NCI-H2227 treated with DMSO at 0.1 percent for 48 hours (cell line): Measurements from ENCODE around the gene CARD9.

Experiments used
- DNase-seq: peaks from one replicate; lab custom pipeline; 2025; lab: John Stamatoyannopoulos, UW

Gene CARD9

GRCh38 chr9:136401173-136401922 is 27.9 kb upstream of the CARD9 start:
- no peak for DNase-seq

- peak; percentile 78 for DNase-seq
Observed at GRCh38 chr9:136400038-136400834, 26.8 kb upstream of the CARD9 start, which contains the start of gene SNAPC4. SNAPC4 (minus strand) TSS chr9:136400170; CDS start chr9:136398428, 1,742 bp downstream.

GRCh38 chr9:136399176-136400037 is 25.9 kb upstream of the CARD9 start:
- DNase-seq, result no peak

- DNase-seq, result no peak
Observed at GRCh38 chr9:136398286-136398685, 24.8 kb upstream of the CARD9 start.

- DNase-seq, result no peak
Observed at GRCh38 chr9:136397643-136398042, 24.2 kb upstream of the CARD9 start.

- no peak for DNase-seq
Observed at GRCh38 chr9:136396219-136396515, 22.7 kb upstream of the CARD9 start.

GRCh38 chr9:136395345-136396218 is 22.1 kb upstream of the CARD9 start:
- no peak for DNase-seq

- no peak for DNase-seq
Observed at GRCh38 chr9:136395020-136395340, 21.5 kb upstream of the CARD9 start.

- no peak for DNase-seq
Observed at GRCh38 chr9:136394312-136395019, 21.0 kb upstream of the CARD9 start.

GRCh38 chr9:136393531-136393930 is 20.1 kb upstream of the CARD9 start:
- DNase-seq, result no peak

GRCh38 chr9:136392538-136393449 is 19.3 kb upstream of the CARD9 start:
- DNase-seq, result no peak

GRCh38 chr9:136391737-136392537 is 18.5 kb upstream of the CARD9 start:
- DNase-seq, result no peak

GRCh38 chr9:136389396-136389795 is 15.9 kb upstream of the CARD9 start:
- DNase-seq, result no peak

- no peak for DNase-seq
Observed at GRCh38 chr9:136387217-136387616, 13.7 kb upstream of the CARD9 start.

GRCh38 chr9:136386018-136386417 is 12.5 kb upstream of the CARD9 start:
- DNase-seq, result no peak

GRCh38 chr9:136385015-136385414 is 11.5 kb upstream of the CARD9 start:
- no peak for DNase-seq

GRCh38 chr9:136383436-136383835 is 10.0 kb upstream of the CARD9 start:
- DNase-seq, result no peak

- DNase-seq, result no peak
Observed at GRCh38 chr9:136381966-136382513, 8.6 kb upstream of the CARD9 start.

GRCh38 chr9:136381311-136381710 is 7.8 kb upstream of the CARD9 start:
- no peak for DNase-seq
